Osteocyte (in vitro differentiated cells): ENCODE measurements around the gene SLC66A1. TPM values are rescaled to one million over a fixed set of nuclear protein-coding genes. Genes with fewer than 3 reads are reported as not detected.

Source experiments
- DNase-seq: peaks from one replicate; pipeline ENCODE4 v3.0.0; 2021; ENCODE audit warnings: mixed read lengths; ENCODE audit not compliant: unreplicated experiment; ENCODE audit errors: extremely low spot score
- H3K27ac Mint-ChIP-seq: one replicate; pipeline ENCODE4 v1.8.0; 2021; ENCODE audit warnings: mild to moderate bottlenecking, mixed read lengths; ENCODE audit not compliant: unreplicated experiment
- H3K27me3 Mint-ChIP-seq: one replicate; pipeline ENCODE4 v1.8.0; 2021; ENCODE audit warnings: mixed read lengths; ENCODE audit not compliant: unreplicated experiment
- H3K36me3 Mint-ChIP-seq: one replicate; pipeline ENCODE4 v1.8.0; 2021; ENCODE audit warnings: mixed read lengths; ENCODE audit not compliant: unreplicated experiment
- H3K4me1 Mint-ChIP-seq: one replicate; pipeline ENCODE4 v1.8.0; 2021; ENCODE audit warnings: mixed read lengths; ENCODE audit not compliant: unreplicated experiment
- H3K4me3 Mint-ChIP-seq: one replicate; pipeline ENCODE4 v1.8.0; 2021; ENCODE audit warnings: mild to moderate bottlenecking, moderate library complexity, mixed read lengths; ENCODE audit not compliant: unreplicated experiment
- H3K9me3 Mint-ChIP-seq: one replicate; pipeline ENCODE4 v1.8.0; 2021; ENCODE audit warnings: mixed read lengths; ENCODE audit not compliant: unreplicated experiment
- CTCF ChIP-seq: fragments of 200-600 bp; sonication (generic); IDR thresholded peaks from 2 replicates; pipeline ENCODE4 v1.5.0; 2021; ENCODE audit warnings: antibody characterized with exemption, mild to moderate bottlenecking, moderate library complexity
- total RNA-seq: library from RNA; stranded (reverse); gene quantifications from 2 replicates; pipeline ENCODE4 v1.2.1, GENCODE V29; 2021

Gene SLC66A1
- total RNA-seq, 1 donor from 2014 or later = 25.8 TPM

GRCh38 chr1:19315378-19316198 is 3.5 kb downstream of the SLC66A1 start:
- no peak for TF ChIP-seq CTCF
- Mint-ChIP-seq H3K36me3 (peaks cover 18% of the 10 kb centered on the region), H3K9me3 (no peaks in the 10 kb centered on the region), H3K4me1 (peaks cover 39% of the 10 kb centered on the region), H3K4me3 (no peak overlapping the region), H3K27me3 (no peaks in the 10 kb centered on the region), H3K27ac (no peak overlapping the region)
- no peak for DNase-seq

DNA sequence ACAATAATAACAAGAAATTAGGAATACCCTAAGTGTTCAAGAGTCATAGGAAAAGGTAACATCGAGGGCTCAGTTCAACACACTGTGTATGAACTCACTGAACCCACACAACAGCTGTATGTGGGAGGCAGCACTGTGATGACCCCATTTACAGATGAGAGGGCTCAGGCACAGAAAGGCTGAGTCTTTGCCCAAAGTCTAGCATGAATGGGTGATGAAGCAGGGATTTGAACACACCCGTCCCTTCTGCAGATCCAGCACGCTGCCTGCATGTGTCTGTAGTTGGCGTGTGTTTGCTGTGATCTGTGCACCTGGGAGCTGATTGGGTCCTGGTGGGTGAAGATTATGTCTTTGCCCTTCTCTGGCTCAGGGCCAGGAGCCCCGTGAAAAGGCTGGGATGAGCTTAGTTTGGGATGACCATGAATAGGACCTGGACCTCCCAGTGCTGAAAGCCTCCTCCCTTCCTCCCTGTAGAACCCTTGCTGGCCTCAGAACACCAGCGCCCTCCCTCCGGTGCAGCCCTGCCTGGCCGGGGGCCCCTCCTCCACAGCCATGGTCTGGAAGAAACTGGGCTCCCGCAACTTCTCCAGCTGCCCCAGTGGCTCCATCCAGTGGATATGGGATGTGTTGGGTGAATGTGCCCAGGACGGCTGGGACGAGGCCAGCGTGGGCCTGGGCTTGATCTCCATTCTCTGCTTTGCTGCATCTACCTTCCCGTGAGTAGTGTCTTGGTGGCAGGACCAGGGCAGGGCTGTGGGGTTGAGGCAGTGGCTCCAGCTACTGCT is 5.2 kb downstream of the SLC66A1 start:
- Mint-ChIP-seq H3K4me3 (no peak overlapping the region), H3K27me3 (no peaks in the 10 kb centered on the region), H3K27ac (no peak overlapping the region), H3K9me3 (no peaks in the 10 kb centered on the region), H3K36me3 (peaks cover 19% of the 10 kb centered on the region), H3K4me1 (peaks cover 30% of the 10 kb centered on the region)
- DNase-seq = no peak
- TF ChIP-seq CTCF = no peak

DNA sequence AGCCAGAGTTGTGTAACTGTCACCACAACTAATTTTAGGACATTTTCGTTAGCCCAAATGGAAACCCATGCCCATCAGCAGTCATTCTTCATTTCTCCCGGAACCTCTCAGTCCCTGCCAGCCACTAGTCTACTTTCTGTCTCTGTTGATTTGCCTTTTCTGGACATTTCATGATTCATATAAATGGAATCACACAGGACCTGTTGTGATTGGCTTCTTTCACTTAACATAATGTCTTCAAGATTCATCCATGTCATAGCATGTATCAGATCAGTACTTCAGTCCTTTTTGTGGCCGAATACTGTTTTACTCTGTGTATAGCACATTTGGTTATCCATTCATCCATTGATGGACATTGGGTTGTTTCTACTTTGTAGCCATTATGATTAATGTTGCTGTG is 7.1 kb downstream of the SLC66A1 start:
- Mint-ChIP-seq H3K27ac (no peak overlapping the region), H3K4me1 (peaks cover 21% of the 10 kb centered on the region), H3K27me3 (no peaks in the 10 kb centered on the region), H3K36me3 (peaks cover 26% of the 10 kb centered on the region), H3K4me3 (no peak overlapping the region), H3K9me3 (no peaks in the 10 kb centered on the region)
- TF ChIP-seq CTCF = no peak
- DNase-seq = no peak

DNA sequence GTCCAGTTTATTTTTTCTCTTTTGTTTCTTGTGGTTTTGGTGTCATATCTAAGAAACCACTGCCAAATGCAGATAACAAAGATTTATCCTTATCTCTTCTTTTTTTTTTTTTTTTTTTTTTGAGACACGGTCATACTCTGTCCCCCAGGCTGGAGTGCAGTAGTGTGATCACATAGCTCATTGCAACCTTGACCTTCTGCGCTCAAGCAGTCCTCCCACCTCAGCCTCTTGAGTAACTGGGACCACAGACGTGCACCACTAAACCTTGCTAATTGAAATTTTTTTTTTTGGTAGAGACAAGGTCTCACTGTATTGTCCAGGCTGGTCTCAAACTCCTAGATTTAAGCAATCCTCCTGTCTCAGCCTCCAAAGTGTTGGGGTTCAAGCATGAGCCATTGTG is 8.9 kb downstream of the SLC66A1 start:
- Mint-ChIP-seq H3K4me3 (no peak overlapping the region), H3K36me3 (peaks cover 31% of the 10 kb centered on the region), H3K9me3 (no peaks in the 10 kb centered on the region), H3K4me1 (peaks cover 3% of the 10 kb centered on the region), H3K27me3 (no peaks in the 10 kb centered on the region), H3K27ac (no peak overlapping the region)
- no peak for TF ChIP-seq CTCF
- no peak for DNase-seq

- Mint-ChIP-seq H3K4me1 (no peaks in the 10 kb centered on the region), H3K9me3 (no peaks in the 10 kb centered on the region), H3K4me3 (no peak overlapping the region), H3K36me3 (peaks cover 33% of the 10 kb centered on the region), H3K27me3 (no peaks in the 10 kb centered on the region), H3K27ac (no peak overlapping the region)
- DNase-seq = no peak
- no peak for TF ChIP-seq CTCF
Observed at GRCh38 chr1:19322481-19322880, 10.4 kb downstream of the SLC66A1 start.
